Activated CD8-positive, alpha-beta T cell treated with anti-CD3 and anti-CD28 coated beads for 36 hours (primary cell): ENCODE results near the gene CCDC3. TPM values are rescaled to one million over a fixed set of nuclear protein-coding genes. Genes with fewer than 3 reads are reported as not detected.

Experiments used
- ATAC-seq: fragments of 200-7000 bp; cut with Tn5 transposase; one replicate; pipeline ENCODE4 v1.10.0; 2021; ENCODE audit warnings: mild to moderate bottlenecking, moderate library complexity
- CTCF ChIA-PET: fragments of 350-600 bp; sonication (Branson Sonifier 250); formaldehyde crosslinking; loops from one replicate; lab custom pipeline; 2021; ENCODE audit warnings: antibody characterized with exemption; lab: Charles Lee
- POLR2A ChIA-PET: fragments of 350-600 bp; sonication (Branson Sonifier 250); formaldehyde crosslinking; loops from one replicate; lab custom pipeline; 2021; ENCODE audit warnings: antibody characterized with exemption; lab: Charles Lee
- DNase-seq: peaks from one replicate; pipeline ENCODE4 v3.0.0-alpha.2; 2020
- H3K27ac Mint-ChIP-seq: one replicate; pipeline ENCODE4 v1.8.0; 2021; ENCODE audit warnings: mild to moderate bottlenecking, mixed read lengths
- H3K27me3 Mint-ChIP-seq: one replicate; pipeline ENCODE4 v1.8.0; 2021; ENCODE audit warnings: mixed read lengths
- H3K36me3 Mint-ChIP-seq: one replicate; pipeline ENCODE4 v1.8.0; 2021; ENCODE audit warnings: low read depth, mixed read lengths
- H3K4me1 Mint-ChIP-seq: one replicate; pipeline ENCODE4 v1.8.0; 2021; ENCODE audit warnings: low read depth, mixed read lengths
- H3K4me3 Mint-ChIP-seq: one replicate; pipeline ENCODE4 v1.8.0; 2021; ENCODE audit warnings: mild to moderate bottlenecking, moderate library complexity, mixed read lengths
- H3K9me3 Mint-ChIP-seq: one replicate; pipeline ENCODE4 v1.8.0; 2021; ENCODE audit warnings: mixed read lengths
- intact Hi-C: fragments of 100-400 bp; cut with micrococcal nuclease; formaldehyde crosslinking; loops from one replicate; pipeline ENCODE4 v1.10.0; 2022
- total RNA-seq, 2 experiments: library from RNA; stranded (reverse); gene quantifications; one replicate each; pipeline ENCODE4 v1.2.3, GENCODE V29; 2021
- TF ChIP-seq, protein P1 (sequence below): fragments of 200-600 bp; IDR thresholded peaks from one replicate; pipeline ENCODE4 v1.8.0; 2022; ENCODE audit warnings: antibody characterized with exemption, mild to moderate bottlenecking

The CCDC3 gene
- total RNA-seq, 2 experiments from 2014 or later = not detected

DNA sequence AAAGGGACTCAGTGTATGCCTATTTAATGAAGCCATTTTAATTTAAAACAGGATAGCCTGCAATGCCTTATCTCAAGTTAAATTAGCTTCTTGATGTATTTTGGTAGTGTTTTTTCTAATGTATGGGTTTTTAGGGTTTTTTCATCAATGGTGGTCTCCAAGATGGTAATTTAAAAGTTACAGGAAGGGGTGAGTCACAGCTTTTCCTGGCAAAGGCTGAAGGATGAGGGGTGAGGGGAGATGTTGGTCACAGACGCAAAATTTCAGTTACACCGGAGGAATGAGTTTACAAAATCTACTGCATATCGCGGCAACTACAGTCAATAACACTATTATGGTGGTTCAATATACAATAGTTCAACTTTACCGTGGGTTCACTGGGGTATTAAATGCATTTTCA is 31.6 kb downstream of the CCDC3 start:
- no peak overlapping the region for H3K27ac Mint-ChIP-seq
- H3K9me3 Mint-ChIP-seq = peaks cover 12% of the 10 kb centered on the region
- H3K4me1 Mint-ChIP-seq = no peaks in the 10 kb centered on the region
- ATAC-seq (no peak), DNase-seq (no peak)
- intact Hi-C loops = no loop called here
- peaks cover 4% of the 10 kb centered on the region for H3K27me3 Mint-ChIP-seq
- ChIA-PET POLR2A (no interaction called here), CTCF (no interaction called here)
- no peak overlapping the region for H3K4me3 Mint-ChIP-seq
- peaks cover 3% of the 10 kb centered on the region for H3K36me3 Mint-ChIP-seq
- TF ChIP-seq, protein P1, sequence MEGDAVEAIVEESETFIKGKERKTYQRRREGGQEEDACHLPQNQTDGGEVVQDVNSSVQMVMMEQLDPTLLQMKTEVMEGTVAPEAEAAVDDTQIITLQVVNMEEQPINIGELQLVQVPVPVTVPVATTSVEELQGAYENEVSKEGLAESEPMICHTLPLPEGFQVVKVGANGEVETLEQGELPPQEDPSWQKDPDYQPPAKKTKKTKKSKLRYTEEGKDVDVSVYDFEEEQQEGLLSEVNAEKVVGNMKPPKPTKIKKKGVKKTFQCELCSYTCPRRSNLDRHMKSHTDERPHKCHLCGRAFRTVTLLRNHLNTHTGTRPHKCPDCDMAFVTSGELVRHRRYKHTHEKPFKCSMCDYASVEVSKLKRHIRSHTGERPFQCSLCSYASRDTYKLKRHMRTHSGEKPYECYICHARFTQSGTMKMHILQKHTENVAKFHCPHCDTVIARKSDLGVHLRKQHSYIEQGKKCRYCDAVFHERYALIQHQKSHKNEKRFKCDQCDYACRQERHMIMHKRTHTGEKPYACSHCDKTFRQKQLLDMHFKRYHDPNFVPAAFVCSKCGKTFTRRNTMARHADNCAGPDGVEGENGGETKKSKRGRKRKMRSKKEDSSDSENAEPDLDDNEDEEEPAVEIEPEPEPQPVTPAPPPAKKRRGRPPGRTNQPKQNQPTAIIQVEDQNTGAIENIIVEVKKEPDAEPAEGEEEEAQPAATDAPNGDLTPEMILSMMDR = no peak

DNA sequence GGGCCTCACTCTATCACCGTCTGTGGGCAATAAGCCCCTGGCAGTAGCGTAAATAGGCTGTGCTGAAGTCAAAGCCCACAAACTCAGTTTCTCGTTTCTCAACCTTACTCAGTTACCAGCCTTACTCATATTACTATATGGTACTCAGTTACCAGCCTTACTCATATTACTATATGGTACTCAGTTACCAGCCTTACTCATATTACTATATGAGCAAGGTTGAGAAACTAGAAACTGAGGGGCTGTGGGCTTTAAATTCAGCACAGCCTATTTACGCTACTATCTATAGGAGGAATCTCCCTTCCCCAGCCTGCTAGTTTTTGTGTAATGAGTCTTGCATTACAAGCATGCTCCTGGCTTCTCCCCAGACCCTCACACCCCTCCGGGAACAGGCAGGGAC is 35.4 kb downstream of the CCDC3 start:
- no peak for DNase-seq
- no peaks in the 10 kb centered on the region for H3K4me1 Mint-ChIP-seq
- H3K27ac Mint-ChIP-seq = no peak overlapping the region

DNA sequence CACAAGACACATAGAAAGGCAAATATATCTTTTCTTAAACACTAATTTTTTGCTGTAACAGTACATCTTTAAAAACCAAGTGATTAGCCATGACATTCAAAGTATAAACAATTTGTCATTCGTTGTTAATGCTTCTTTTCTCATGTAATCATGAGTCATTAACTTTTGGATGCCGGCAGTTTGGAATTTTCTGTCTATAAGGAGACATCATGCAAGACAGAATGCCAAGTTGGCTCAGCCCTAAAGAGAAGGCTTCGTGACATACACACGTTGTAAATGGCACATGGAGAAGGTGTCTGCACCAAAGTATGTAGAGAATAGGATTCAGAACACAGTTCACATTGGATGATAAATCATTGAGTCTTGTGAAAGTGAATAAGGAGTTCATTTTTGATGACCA is 35.9 kb downstream of the CCDC3 start:
- H3K9me3 Mint-ChIP-seq = peaks cover 12% of the 10 kb centered on the region
- H3K36me3 Mint-ChIP-seq = peaks cover 3% of the 10 kb centered on the region
- CTCF ChIA-PET = no interaction called here
- no peak overlapping the region for H3K27ac Mint-ChIP-seq
- H3K4me1 Mint-ChIP-seq = no peaks in the 10 kb centered on the region
- ATAC-seq = no peak
- TF ChIP-seq, protein P1 = no peak
- no peak for DNase-seq
- POLR2A ChIA-PET = no interaction called here
- H3K27me3 Mint-ChIP-seq = peaks cover 8% of the 10 kb centered on the region
- intact Hi-C loops = no loop called here
- no peak overlapping the region for H3K4me3 Mint-ChIP-seq

More for the DNA sequence above, 35.4 kb downstream of the CCDC3 start:
- Mint-ChIP-seq H3K4me3 (no peak overlapping the region), H3K9me3 (peaks cover 12% of the 10 kb centered on the region), H3K27me3 (peaks cover 8% of the 10 kb centered on the region), H3K36me3 (peaks cover 3% of the 10 kb centered on the region)
- intact Hi-C loops = no loop called here
- ChIA-PET POLR2A (no interaction called here), CTCF (no interaction called here)
- TF ChIP-seq, protein P1 = no peak
- no peak for ATAC-seq

DNA sequence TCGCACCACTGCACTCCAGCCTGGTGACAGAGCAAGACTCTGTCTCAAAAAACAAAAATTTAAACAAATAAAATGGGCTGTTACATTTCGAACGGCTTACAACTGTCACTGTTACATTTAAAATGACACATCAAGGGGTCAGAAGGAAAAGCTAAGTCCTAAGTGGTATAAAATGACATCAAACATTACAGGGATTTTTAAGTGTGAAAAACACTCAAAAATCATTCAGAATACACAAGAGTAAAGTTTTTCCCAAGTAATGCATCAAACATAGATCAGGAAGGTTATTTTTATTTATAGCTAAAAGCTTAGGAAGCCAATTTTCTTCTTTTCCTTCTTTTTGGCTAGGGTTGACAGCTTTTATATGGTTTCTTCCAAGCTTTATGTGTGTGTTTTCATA is 39.0 kb downstream of the CCDC3 start:
- Mint-ChIP-seq H3K4me3 (no peak overlapping the region), H3K36me3 (peaks cover 2% of the 10 kb centered on the region), H3K27ac (no peak overlapping the region), H3K4me1 (no peaks in the 10 kb centered on the region), H3K27me3 (peaks cover 5% of the 10 kb centered on the region), H3K9me3 (peaks cover 7% of the 10 kb centered on the region)
- intact Hi-C loops = no loop called here
- ATAC-seq = no peak
- TF ChIP-seq, protein P1 = no peak
- no peak for DNase-seq
- ChIA-PET POLR2A (no interaction called here), CTCF (interaction anchor here (1.1 kb wide), 1 partner anchor 180 kb away, joined by 3 read pairs; no protein-coding TSS in a partner anchor)

DNA sequence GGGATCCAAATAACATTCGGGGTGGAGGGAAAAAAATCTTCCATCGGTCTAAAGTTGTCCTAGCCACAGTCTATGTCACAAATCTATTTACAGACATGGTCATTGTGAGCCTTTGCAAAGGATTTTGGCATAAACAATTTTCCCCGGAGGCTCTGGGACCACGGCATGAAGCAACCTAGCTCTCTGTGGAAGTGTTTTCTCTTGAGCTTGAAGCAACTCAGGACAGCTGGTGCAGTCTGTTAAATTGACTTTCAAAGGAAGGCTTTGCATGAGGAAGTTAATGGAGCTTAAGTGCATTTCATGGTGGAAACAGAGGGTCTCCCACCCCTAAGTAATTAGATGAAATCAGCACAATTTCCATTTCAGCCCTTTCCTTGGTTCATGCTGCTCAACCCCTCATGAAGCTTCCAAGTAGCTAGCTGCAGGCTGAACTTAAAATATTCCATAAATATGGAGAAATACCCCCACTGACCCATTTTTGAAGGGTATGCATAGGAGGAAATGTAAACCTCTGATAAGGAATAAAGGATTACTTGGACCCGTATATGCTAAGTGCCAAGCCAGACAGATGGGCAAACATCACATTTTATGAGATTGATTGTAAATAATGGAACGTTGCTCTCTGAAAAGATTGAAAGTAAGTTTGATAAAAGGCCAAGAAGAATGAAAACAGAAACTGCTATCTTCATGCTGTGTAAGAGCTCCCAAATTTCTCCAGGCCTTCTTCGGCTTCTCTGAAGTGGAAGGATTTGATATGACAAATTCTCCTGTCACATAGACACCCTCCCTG is 39.9 kb downstream of the CCDC3 start:
- no peaks in the 10 kb centered on the region for H3K36me3 Mint-ChIP-seq
- DNase-seq = no peak

More for the DNA sequence above, 39.9 kb downstream of the CCDC3 start:
- no peak overlapping the region for H3K4me3 Mint-ChIP-seq
- ATAC-seq = no peak
- H3K4me1 Mint-ChIP-seq = no peaks in the 10 kb centered on the region
- TF ChIP-seq, protein P1 = no peak
- no peak overlapping the region for H3K27ac Mint-ChIP-seq
- H3K27me3 Mint-ChIP-seq = peaks cover 5% of the 10 kb centered on the region
- POLR2A ChIA-PET = no interaction called here
- H3K9me3 Mint-ChIP-seq = peaks cover 2% of the 10 kb centered on the region
- intact Hi-C loops = no loop called here
- CTCF ChIA-PET = no interaction called here
